Limb (tissue), 2 donors: Measurements from ENCODE around the gene XIAP.
A peak's percentile ranks its signal among the peaks of the same experiment; 100 is the strongest.

Source experiments
- DNase-seq, 2 donors: peaks; one replicate each; pipeline ENCODE4 v3.0.0-alpha.2; 2016; ENCODE audit errors: extremely low spot score in 2 of 2

The XIAP gene

DNA sequence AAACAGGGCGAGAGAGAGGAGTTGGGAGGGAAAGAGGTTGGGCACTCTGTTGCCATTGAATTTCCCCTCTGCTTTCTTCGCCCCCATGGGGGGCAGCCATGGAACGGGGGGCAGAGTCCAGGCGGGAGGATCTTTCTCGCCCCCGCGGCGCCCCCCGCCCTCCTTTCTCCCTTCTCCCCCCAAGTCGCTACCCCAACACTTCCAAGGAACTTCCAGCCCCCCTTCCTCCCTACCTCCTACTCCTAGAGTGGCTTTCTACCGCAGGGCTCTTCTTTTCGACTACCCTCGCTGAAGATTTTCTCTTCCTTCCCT, 101.1 kb downstream of the XIAP start:
- no peak for DNase-seq

DNA sequence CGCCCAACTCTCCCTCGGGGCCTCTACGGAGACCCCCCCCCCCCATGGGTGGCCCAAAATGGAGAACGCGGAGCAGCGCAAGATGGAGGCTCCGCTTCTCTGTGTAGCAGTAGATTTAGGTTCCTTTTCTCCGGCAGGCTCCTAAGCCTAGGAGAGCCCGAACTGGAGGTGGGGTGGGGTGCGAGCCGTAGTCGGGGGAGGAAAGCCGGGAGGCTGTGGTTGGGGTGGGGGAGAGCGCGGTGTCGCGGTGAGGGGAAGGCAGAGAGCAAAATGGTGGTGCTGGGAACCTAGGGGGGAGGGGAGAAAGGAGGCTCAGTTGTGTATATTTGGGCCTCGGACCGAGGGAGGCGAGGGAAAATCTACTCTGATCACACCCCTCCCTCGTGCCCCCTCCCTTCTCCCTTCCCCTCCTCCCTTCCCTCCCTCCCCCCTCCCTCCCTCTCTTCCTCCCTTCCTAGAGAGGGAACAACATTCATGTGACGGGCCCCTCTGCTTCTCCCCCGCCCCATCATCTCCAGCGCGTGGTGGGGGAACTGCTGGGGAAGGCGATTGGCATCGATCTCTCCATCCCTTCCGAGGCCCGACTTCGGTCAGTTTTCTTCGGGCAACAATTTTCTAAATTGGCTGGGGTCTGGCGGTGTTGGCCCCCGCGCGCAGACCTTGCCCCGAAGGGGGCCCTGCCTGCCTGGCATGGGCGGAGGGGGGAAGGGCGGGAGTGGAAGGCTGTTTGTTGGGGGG, 101.6 kb downstream of the XIAP start, which contains the start of gene STAG2:
TSS of gene STAG2 (plus strand) at position 439 of the 738 bp plus-strand sequence. CDS start 60,922 bp downstream, outside the sequence.
- DNase-seq: peak; percentile 85 to 86

DNA sequence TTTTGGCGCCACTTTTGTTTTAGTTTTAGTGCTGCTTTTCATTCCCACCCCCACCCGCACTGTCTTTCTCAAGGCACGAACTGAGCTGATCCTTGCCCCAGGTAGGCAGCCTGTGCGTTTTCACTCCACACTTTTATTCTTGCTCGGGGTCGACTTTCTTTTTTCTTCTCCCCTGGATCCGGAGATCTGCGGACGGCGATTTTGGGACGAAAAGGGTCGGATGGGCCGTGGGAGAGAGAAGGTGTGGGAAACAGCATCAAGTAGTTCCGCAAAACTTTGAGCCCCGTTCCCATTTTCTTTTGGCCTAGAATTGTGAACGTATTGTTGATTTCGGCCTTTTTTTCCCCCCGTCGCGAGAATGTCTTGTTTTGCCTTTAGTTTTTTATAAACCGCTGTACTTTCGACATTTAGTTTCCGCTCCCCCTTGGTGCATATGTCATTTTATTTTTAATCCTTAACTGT, 102.2 kb downstream of the XIAP start:
- no peak for DNase-seq

DNA sequence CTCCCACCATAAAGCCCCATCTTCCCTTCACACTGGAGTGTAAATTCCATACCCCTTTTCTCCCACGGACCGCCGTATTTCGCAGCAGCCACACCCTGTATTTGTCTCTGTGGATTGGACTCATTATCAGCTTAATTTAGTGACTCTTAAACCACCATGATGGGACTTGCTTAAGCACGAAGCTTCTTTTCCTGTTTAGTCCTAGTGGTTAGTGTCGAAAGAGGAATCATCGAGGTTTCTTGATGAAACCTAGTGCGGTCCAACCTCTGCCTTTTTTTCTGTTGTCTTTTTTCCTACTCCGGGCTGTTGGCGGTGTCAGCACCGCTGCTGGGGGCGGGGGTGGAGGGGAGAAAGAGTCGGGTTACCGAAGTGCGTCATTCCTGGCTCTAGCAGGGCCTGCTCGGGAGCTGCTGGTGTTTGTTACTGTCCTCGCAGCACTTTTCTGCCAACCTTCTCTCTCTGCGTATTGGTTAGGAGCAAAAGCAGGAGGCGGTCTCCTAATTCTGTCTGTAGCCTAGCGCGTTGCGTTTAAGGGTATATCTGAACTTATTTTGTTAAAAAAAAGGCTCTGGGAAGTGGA, 103.0 kb downstream of the XIAP start:
- DNase-seq: peak; percentile 90 to 91
